Thyroid gland (tissue), 4 donors: Measurements from ENCODE around the gene CX3CR1. TPM values are rescaled to one million over a fixed set of nuclear protein-coding genes. Genes with fewer than 3 reads are reported as not detected.

Experiments
- DNase-seq, 2 donors: peaks; one replicate each; pipeline ENCODE4 v3.0.0-alpha.2; 2019
- H3K27ac ChIP-seq, 3 donors: fragments of 200-600 bp; sonication (generic); 1 replicate in 2 of 3; 2 replicates in 1 of 3; pipeline ENCODE4 v1.5.1; 2016 to 2019; ENCODE audit warnings: mild to moderate bottlenecking in 1 of 3, moderate library complexity in 1 of 3
- H3K27me3 ChIP-seq: fragments of 200-600 bp; sonication (generic); one replicate; pipeline ENCODE4 v1.5.1; 2019
- H3K36me3 ChIP-seq, 2 donors: fragments of 200-600 bp; sonication (generic); one replicate each; pipeline ENCODE4 v1.5.1; 2016 to 2019
- H3K4me1 ChIP-seq, 2 donors: fragments of 200-600 bp; sonication (generic); one replicate each; pipeline ENCODE4 v1.5.1; 2017 to 2019
- H3K4me3 ChIP-seq, 3 donors: fragments of 200-600 bp; sonication (generic); replicated peaks in 1 of 3; 1 replicate in 2 of 3; 2 replicates in 1 of 3; pipeline ENCODE4 v1.5.1; 2016; ENCODE audit warnings: mild to moderate bottlenecking in 1 of 3
- H3K9me3 ChIP-seq: fragments of 200-600 bp; sonication (generic); one replicate; pipeline ENCODE4 v1.5.1; 2017
- CTCF ChIP-seq, 6 experiments: fragments of 200-600 bp in 3 of 6; fragments of 450-650 bp in 3 of 6; sonication (generic) in 3 of 6; IDR thresholded peaks; one replicate each; pipeline ENCODE4 v1.5.1; 2016 to 2019; ENCODE audit warnings: antibody characterized with exemption in 6 of 6, mild to moderate bottlenecking in 2 of 6, inconsistent platforms in 1 of 6, moderate library complexity in 1 of 6
- POLR2A ChIP-seq, 2 donors: fragments of 450-650 bp; IDR thresholded peaks; one replicate each; pipeline ENCODE4 v1.6.1; 2017; ENCODE audit warnings: antibody characterized with exemption in 2 of 2, mild to moderate bottlenecking in 2 of 2, moderate library complexity in 1 of 2
- WGBS, 2 donors: methylation state at CpG; one replicate each; pipeline ENCODE4 v1.1.5; 2017; 5-methylcytosine and 5-hydroxymethylcytosine counted together
- intact Hi-C: fragments of 100-400 bp; cut with DNase I; formaldehyde crosslinking; loops from one replicate; pipeline ENCODE4 v1.15.1; 2023
- total RNA-seq, 4 donors: library from RNA; depleted of rRNA; stranded (reverse); fragments of >200 nt; gene quantifications; one replicate each; pipeline ENCODE4 v1.2.3, GENCODE V29; 2016

The CX3CR1 gene
- total RNA-seq, 4 donors from 2014 or later, result 0.27 to 1.9 (median 1.1) TPM; not detected in 1

- no peak overlapping the region for H3K27ac ChIP-seq
- intact Hi-C loops, result no loop called here
- H3K36me3 ChIP-seq, result no peaks in the 10 kb centered on the region
- DNase-seq, result no peak
- TF ChIP-seq CTCF (IDR thresholded peaks at IDR 0.05), result no peak
- TF ChIP-seq POLR2A (IDR thresholded peaks at IDR 0.05), result no peak
- no peak overlapping the region for H3K4me3 ChIP-seq
- H3K9me3 ChIP-seq, result no peaks in the 10 kb centered on the region
- WGBS, 2 donors, result 87 to 89% methylated on average over 1 of the region's 1 CpG
- H3K4me1 ChIP-seq, result no peaks in the 10 kb centered on the region
- H3K27me3 ChIP-seq, result no peaks in the 10 kb centered on the region
Observed at GRCh38 chr3:39318301-39318700, 38.5 kb upstream of the CX3CR1 start.

- DNase-seq, result no peak
- no peaks in the 10 kb centered on the region for H3K9me3 ChIP-seq
- H3K36me3 ChIP-seq, result no peaks in the 10 kb centered on the region
- intact Hi-C loops, result no loop called here
- TF ChIP-seq POLR2A (IDR thresholded peaks at IDR 0.05), result no peak
- no peak for TF ChIP-seq CTCF (IDR thresholded peaks at IDR 0.05)
- H3K27me3 ChIP-seq, result no peaks in the 10 kb centered on the region
- no peak overlapping the region for H3K4me3 ChIP-seq
- H3K27ac ChIP-seq, result no peak overlapping the region
- WGBS, 2 donors, result 94 to 96% methylated on average over 2 of the region's 2 CpGs
- H3K4me1 ChIP-seq, result no peaks in the 10 kb centered on the region
Observed at GRCh38 chr3:39317571-39318169, 37.8 kb upstream of the CX3CR1 start.

- WGBS, 2 donors, result 93 to 94% methylated on average over 1 of the region's 1 CpG
- no peak for TF ChIP-seq POLR2A (IDR thresholded peaks at IDR 0.05)
- TF ChIP-seq CTCF (IDR thresholded peaks at IDR 0.05), result no peak
- intact Hi-C loops, result no loop called here
- Histone ChIP-seq H3K4me3 (no peak overlapping the region), H3K27ac (no peak overlapping the region), H3K9me3 (no peaks in the 10 kb centered on the region), H3K36me3 (no peaks in the 10 kb centered on the region), H3K4me1 (no peaks in the 10 kb centered on the region), H3K27me3 (no peaks in the 10 kb centered on the region)
- DNase-seq, result no peak
Observed at GRCh38 chr3:39315420-39315819, 35.6 kb upstream of the CX3CR1 start.

GRCh38 chr3:39313289-39313688 lies 33.5 kb upstream of the CX3CR1 start:
- Histone ChIP-seq H3K27ac (no peak overlapping the region), H3K27me3 (no peaks in the 10 kb centered on the region), H3K9me3 (no peaks in the 10 kb centered on the region), H3K4me1 (no peaks in the 10 kb centered on the region), H3K36me3 (no peaks in the 10 kb centered on the region), H3K4me3 (no peak overlapping the region)
- intact Hi-C loops, result no loop called here
- no peak for TF ChIP-seq POLR2A (IDR thresholded peaks at IDR 0.05)
- TF ChIP-seq CTCF (IDR thresholded peaks at IDR 0.05), result no peak
- no peak for DNase-seq

- no peak for DNase-seq
- Histone ChIP-seq H3K9me3 (no peaks in the 10 kb centered on the region), H3K36me3 (no peaks in the 10 kb centered on the region), H3K4me3 (no peak overlapping the region), H3K27me3 (no peaks in the 10 kb centered on the region), H3K27ac (no peak overlapping the region), H3K4me1 (no peaks in the 10 kb centered on the region)
- TF ChIP-seq POLR2A (IDR thresholded peaks at IDR 0.05) (no peak), CTCF (IDR thresholded peaks at IDR 0.05) (no peak)
- intact Hi-C loops, result no loop called here
- WGBS, 2 donors, result 93 to 97% methylated on average over 2 of the region's 2 CpGs
Observed at GRCh38 chr3:39302178-39302577, 22.3 kb upstream of the CX3CR1 start.
